Measurements from ENCODE around the gene P2RX7.
"Not testable (repeated sequence)": the region's sequence is repeated elsewhere in the genome, so short reads cannot be mapped to it uniquely, and the experiment has no call there.

Gene P2RX7

DNA sequence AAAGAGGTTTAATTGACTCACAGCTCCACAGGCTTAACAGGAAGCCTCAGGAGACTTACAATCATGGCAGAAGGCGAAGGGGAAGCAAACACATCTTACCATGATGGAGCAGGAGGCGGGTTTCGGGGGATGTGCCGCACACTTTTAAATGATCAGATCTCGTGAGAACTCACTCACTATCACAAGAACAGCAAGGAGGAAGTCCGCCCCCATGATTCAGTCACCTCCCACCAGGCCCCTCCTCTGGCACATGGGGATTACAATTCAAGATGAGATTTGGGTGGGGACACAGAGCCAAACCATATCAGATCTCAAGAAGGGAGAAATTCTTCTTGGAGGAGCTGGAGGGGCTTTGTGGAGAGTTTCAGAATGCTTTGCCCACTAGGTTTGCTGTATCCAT lies 32.2 kb downstream of the P2RX7 start:
- not testable (repeated sequence) for H3K9me3 ChIP-seq (replicated peaks; ENCODE audit: low read length); H3K9ac ChIP-seq (ENCODE audit: low read depth, low read length); H3K27me3 ChIP-seq (ENCODE audit: control insufficient read depth, insufficient read depth, low read length); H3K4me2 ChIP-seq (ENCODE audit: low read length); H3K4me3 ChIP-seq (ENCODE audit: low read length); H3K4me1 ChIP-seq (ENCODE audit: control insufficient read depth, insufficient read depth, low read length); H3K36me3 ChIP-seq (ENCODE audit: insufficient read depth, low read length)

- no peaks in the 10 kb centered on the region for H3K36me3 ChIP-seq (ENCODE audit: insufficient read depth, low read length)
- H3K4me3 ChIP-seq (ENCODE audit: low read length), result no peak overlapping the region
- H3K4me2 ChIP-seq (ENCODE audit: low read length), result no peak overlapping the region
- peaks cover 5% of the 10 kb centered on the region for H3K27me3 ChIP-seq (ENCODE audit: control insufficient read depth, insufficient read depth, low read length)
- H3K4me1 ChIP-seq (ENCODE audit: control insufficient read depth, insufficient read depth, low read length), result no peaks in the 10 kb centered on the region
- H3K9ac ChIP-seq (ENCODE audit: low read depth, low read length), result no peak overlapping the region
- H3K9me3 ChIP-seq (replicated peaks; ENCODE audit: low read length), result no peaks in the 10 kb centered on the region
Observed at GRCh38 chr12:121165316-121165715, 32.6 kb downstream of the P2RX7 start.

- Histone ChIP-seq H3K4me3 (ENCODE audit: low read length) (no peak overlapping the region), H3K9ac (ENCODE audit: low read depth, low read length) (no peak overlapping the region), H3K4me1 (ENCODE audit: control insufficient read depth, insufficient read depth, low read length) (peaks cover 5% of the 10 kb centered on the region), H3K4me2 (ENCODE audit: low read length) (no peak overlapping the region), H3K27me3 (ENCODE audit: control insufficient read depth, insufficient read depth, low read length) (no peaks in the 10 kb centered on the region), H3K9me3 (replicated peaks; ENCODE audit: low read length) (no peaks in the 10 kb centered on the region), H3K36me3 (ENCODE audit: insufficient read depth, low read length) (no peaks in the 10 kb centered on the region)
Observed at GRCh38 chr12:121166356-121166755, 33.7 kb downstream of the P2RX7 start.

DNA sequence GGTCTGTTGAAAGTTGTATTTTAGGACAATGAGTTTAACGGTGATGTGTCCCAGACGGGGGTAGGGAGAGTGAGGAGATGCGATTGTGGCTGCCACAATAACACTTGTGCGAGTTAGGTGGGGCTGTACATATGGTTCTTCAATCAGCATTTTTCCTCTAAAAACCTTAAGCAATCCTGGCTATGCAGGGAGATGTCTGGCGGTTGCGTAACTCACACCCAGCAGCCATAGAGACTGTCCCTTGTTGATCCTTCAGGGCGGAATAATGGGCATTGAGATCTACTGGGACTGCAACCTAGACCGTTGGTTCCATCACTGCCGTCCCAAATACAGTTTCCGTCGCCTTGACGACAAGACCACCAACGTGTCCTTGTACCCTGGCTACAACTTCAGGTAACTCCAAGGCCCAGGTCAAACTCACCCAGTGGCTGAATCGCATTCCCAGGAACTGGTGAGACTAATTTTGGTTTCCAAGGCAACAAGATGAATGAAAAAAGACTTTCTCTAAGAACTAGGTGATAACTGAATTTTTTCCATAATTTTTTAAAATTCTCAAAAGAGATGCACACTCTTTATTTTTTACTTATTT lies 34.6 kb downstream of the P2RX7 start:
- peaks cover 5% of the 10 kb centered on the region for H3K4me1 ChIP-seq (ENCODE audit: control insufficient read depth, insufficient read depth, low read length)
- H3K27me3 ChIP-seq (ENCODE audit: control insufficient read depth, insufficient read depth, low read length), result no peaks in the 10 kb centered on the region
- no peaks in the 10 kb centered on the region for H3K36me3 ChIP-seq (ENCODE audit: insufficient read depth, low read length)
- no peaks in the 10 kb centered on the region for H3K9me3 ChIP-seq (replicated peaks; ENCODE audit: low read length)
- H3K4me3 ChIP-seq (ENCODE audit: low read length), result no peak overlapping the region
- no peak overlapping the region for H3K9ac ChIP-seq (ENCODE audit: low read depth, low read length)
- no peak overlapping the region for H3K4me2 ChIP-seq (ENCODE audit: low read length)

DNA sequence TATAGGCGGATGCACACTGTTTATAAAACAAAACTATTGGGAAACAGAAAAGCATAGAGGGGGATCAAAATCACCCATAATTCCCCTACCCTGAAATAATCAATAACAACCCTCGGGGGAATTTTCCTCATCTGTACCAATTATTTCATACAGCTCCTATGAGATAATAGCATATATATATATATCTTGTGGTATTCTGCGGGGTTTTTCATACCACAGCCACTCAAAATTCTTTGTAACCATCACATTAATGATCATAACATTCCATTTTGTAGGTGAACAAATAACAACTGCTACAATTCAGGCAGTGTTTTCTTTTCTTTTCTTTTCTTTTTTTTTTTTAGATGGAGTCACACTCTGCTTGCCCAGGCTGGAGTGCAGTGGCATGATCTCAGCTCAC lies 35.3 kb downstream of the P2RX7 start:
- Histone ChIP-seq H3K9me3 (replicated peaks; ENCODE audit: low read length) (no peaks in the 10 kb centered on the region), H3K4me1 (ENCODE audit: control insufficient read depth, insufficient read depth, low read length) (peaks cover 5% of the 10 kb centered on the region), H3K36me3 (ENCODE audit: insufficient read depth, low read length) (no peaks in the 10 kb centered on the region), H3K4me2 (ENCODE audit: low read length) (no peak overlapping the region), H3K27me3 (ENCODE audit: control insufficient read depth, insufficient read depth, low read length) (no peaks in the 10 kb centered on the region), H3K4me3 (ENCODE audit: low read length) (no peak overlapping the region), H3K9ac (ENCODE audit: low read depth, low read length) (no peak overlapping the region)

- Histone ChIP-seq H3K9me3 (replicated peaks; ENCODE audit: low read length) (no peaks in the 10 kb centered on the region), H3K27me3 (ENCODE audit: control insufficient read depth, insufficient read depth, low read length) (no peaks in the 10 kb centered on the region), H3K9ac (ENCODE audit: low read depth, low read length) (no peak overlapping the region), H3K4me3 (ENCODE audit: low read length) (no peak overlapping the region), H3K36me3 (ENCODE audit: insufficient read depth, low read length) (no peaks in the 10 kb centered on the region), H3K4me1 (ENCODE audit: control insufficient read depth, insufficient read depth, low read length) (peaks cover 5% of the 10 kb centered on the region), H3K4me2 (ENCODE audit: low read length) (no peak overlapping the region)
Observed at GRCh38 chr12:121170151-121170550, 37.5 kb downstream of the P2RX7 start.

DNA sequence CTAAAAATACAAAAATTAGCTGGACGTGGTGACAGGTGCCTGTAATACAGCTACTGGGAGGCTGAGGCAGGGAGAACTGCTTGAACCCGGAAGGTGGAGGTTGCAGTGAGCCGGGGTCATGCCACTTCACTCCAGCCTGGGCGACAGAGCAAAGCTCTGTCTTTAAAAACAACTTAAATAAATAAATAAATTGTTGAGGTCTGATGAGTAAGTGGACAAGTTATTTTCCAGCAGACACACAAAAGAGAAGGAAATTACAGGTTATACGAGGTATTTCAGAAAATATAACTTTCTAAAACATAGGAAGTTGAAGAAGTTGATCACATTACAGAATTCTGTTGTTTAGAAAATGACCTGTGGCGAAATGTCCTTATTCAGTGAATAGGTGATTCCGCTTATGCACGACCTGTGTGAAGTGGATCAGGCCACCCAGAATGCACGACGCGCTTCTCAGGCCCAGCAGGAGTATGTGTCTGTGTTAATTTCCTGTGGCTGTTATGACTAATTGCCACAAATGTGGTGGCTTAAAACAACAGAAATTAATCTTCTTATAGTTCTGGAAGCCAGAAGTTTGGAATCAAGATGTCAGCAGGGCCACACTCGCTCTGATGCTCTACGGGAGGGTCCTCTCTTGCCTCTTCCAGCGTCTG lies 38.1 kb downstream of the P2RX7 start:
- Histone ChIP-seq H3K9me3 (replicated peaks; ENCODE audit: low read length) (no peaks in the 10 kb centered on the region), H3K9ac (ENCODE audit: low read depth, low read length) (no peak overlapping the region), H3K4me2 (ENCODE audit: low read length) (no peak overlapping the region), H3K4me1 (ENCODE audit: control insufficient read depth, insufficient read depth, low read length) (peaks cover 5% of the 10 kb centered on the region), H3K4me3 (ENCODE audit: low read length) (no peak overlapping the region), H3K36me3 (ENCODE audit: insufficient read depth, low read length) (no peaks in the 10 kb centered on the region), H3K27me3 (ENCODE audit: control insufficient read depth, insufficient read depth, low read length) (no peaks in the 10 kb centered on the region)

DNA sequence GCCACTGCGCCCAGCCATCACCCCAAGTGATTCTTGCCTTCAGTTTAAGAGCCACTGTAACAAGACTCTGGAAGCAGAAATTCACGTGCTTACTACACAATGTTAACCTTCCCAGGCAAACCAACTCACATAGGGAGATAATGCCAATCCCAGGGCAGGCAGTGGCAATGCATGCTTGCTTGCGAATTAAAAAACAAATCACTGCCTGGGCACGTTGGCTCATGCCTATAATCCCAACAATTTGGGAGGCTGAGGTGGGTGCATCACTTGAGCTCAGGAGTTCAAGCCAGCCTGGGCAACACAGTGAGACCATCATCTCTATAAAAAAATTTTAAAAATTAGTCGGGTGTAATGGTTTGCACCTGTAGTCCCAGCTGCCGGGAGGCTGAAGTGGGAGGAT lies 39.5 kb downstream of the P2RX7 start:
- no peaks in the 10 kb centered on the region for H3K9me3 ChIP-seq (replicated peaks; ENCODE audit: low read length)
- no peaks in the 10 kb centered on the region for H3K36me3 ChIP-seq (ENCODE audit: insufficient read depth, low read length)
- H3K4me2 ChIP-seq (ENCODE audit: low read length), result no peak overlapping the region
- peaks cover 5% of the 10 kb centered on the region for H3K4me1 ChIP-seq (ENCODE audit: control insufficient read depth, insufficient read depth, low read length)
- no peak overlapping the region for H3K4me3 ChIP-seq (ENCODE audit: low read length)
- H3K9ac ChIP-seq (ENCODE audit: low read depth, low read length), result no peak overlapping the region
- no peaks in the 10 kb centered on the region for H3K27me3 ChIP-seq (ENCODE audit: control insufficient read depth, insufficient read depth, low read length)

DNA sequence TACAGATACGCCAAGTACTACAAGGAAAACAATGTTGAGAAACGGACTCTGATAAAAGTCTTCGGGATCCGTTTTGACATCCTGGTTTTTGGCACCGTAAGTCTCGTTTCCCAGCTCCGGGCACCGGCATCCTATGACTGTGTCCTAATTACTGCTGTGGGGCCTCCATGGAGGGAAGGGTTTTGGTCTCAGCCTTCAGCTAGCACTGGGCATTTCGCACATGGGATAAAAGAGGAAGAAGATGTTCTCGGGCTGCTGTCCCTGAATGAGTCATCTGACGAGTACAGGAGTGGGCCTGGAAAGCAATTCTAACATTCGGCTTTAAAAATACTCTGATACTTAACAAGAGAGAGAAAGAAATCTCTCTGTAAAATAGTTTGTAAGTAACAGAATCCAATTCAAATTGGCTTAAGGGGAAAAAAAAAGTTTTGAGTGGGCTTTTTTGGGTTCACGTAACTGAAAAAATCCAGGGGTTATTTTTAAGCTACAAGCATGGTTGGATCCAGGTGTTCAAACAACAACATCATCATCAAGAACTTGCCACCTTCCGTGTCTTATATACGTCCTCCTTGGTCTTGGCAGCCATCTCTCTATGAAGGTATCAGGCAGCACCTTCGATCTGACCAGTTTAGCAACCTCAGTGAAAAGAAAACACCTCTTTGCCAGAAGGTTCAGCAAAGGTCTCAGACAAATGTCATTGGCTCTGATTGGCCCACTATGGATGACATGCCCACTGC lies 42.9 kb downstream of the P2RX7 start:
- H3K4me3 ChIP-seq (ENCODE audit: low read length), result no peak overlapping the region
- H3K4me2 ChIP-seq (ENCODE audit: low read length), result no peak overlapping the region
- H3K27me3 ChIP-seq (ENCODE audit: control insufficient read depth, insufficient read depth, low read length), result no peaks in the 10 kb centered on the region
- H3K9me3 ChIP-seq (replicated peaks; ENCODE audit: low read length), result no peaks in the 10 kb centered on the region
- no peak overlapping the region for H3K9ac ChIP-seq (ENCODE audit: low read depth, low read length)
- peaks cover 5% of the 10 kb centered on the region for H3K4me1 ChIP-seq (ENCODE audit: control insufficient read depth, insufficient read depth, low read length)
- H3K36me3 ChIP-seq (ENCODE audit: insufficient read depth, low read length), result no peaks in the 10 kb centered on the region

DNA sequence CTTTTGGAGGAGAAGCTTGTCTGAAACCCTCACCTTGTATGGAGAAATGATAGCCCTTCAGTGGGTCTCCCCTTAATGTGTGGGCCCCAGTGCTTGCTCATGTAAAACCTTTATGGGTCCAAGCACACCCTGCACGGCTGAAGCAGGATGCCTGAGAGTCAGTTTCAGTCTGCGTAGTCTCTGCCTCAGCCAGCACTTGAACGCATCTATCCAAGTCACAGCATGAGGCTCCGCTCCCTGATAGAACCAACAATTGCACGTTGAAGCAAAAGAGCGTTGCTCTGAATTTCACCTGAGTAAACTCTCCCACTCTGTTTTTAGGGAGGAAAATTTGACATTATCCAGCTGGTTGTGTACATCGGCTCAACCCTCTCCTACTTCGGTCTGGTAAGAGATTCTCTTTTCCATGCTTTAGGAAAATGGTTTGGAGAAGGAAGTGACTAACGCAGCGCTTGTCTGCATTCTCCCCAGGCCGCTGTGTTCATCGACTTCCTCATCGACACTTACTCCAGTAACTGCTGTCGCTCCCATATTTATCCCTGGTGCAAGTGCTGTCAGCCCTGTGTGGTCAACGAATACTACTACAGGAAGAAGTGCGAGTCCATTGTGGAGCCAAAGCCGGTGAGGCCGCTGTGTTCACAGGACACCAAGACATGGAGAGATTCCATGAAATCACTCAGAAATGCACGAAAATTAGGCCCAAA lies 44.3 kb downstream of the P2RX7 start:
- Histone ChIP-seq H3K9ac (ENCODE audit: low read depth, low read length) (no peak overlapping the region), H3K4me3 (ENCODE audit: low read length) (no peak overlapping the region)

GRCh38 chr12:121181181-121181580 lies 48.5 kb downstream of the P2RX7 start:
- Histone ChIP-seq H3K27me3 (ENCODE audit: control insufficient read depth, insufficient read depth, low read length) (no peaks in the 10 kb centered on the region), H3K4me1 (ENCODE audit: control insufficient read depth, insufficient read depth, low read length) (no peaks in the 10 kb centered on the region), H3K36me3 (ENCODE audit: insufficient read depth, low read length) (no peaks in the 10 kb centered on the region), H3K9ac (ENCODE audit: low read depth, low read length) (no peak overlapping the region), H3K9me3 (replicated peaks; ENCODE audit: low read length) (no peaks in the 10 kb centered on the region), H3K4me2 (ENCODE audit: low read length) (no peak overlapping the region), H3K4me3 (ENCODE audit: low read length) (no peak overlapping the region)

More for the DNA sequence above, 44.3 kb downstream of the P2RX7 start:
- Histone ChIP-seq H3K4me1 (ENCODE audit: control insufficient read depth, insufficient read depth, low read length) (no peaks in the 10 kb centered on the region), H3K36me3 (ENCODE audit: insufficient read depth, low read length) (no peaks in the 10 kb centered on the region), H3K9me3 (replicated peaks; ENCODE audit: low read length) (no peaks in the 10 kb centered on the region), H3K4me2 (ENCODE audit: low read length) (no peak overlapping the region), H3K27me3 (ENCODE audit: control insufficient read depth, insufficient read depth, low read length) (no peaks in the 10 kb centered on the region)

Data from skeletal muscle satellite cell (primary cell).